Measurements from ENCODE around the gene KIF22. TPM values are rescaled to one million over a fixed set of nuclear protein-coding genes. Genes with fewer than 3 reads are reported as not detected.

KIF22 gene
- total RNA-seq, 6 experiments from 2014 or later = 26.4 to 50.3 (median 48.9) TPM

DNA sequence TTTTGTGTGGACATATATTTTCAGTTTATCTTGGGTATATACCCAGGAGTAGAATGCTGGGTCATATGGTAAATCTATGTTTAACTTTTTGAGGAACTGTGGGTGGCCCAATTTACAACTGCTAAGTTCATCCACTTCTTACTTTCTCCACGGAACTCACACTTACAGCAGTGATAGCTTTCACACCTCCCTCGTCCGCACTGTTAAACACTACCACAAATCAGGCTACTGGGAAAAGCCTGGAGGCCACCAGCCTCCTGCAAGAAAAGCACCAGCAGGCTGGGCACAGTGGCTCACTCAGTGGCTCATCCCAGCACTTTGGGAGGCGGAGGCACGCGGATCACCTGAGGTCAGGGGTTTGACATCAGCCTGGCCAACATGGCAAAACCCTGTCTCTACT is 27.2 kb upstream of the KIF22 start:
- Mint-ChIP-seq H3K27me3 (ENCODE audit: insufficient read depth) (peaks cover 31% of the 10 kb centered on the region), H3K4me3 (no peak overlapping the region), H3K36me3 (ENCODE audit: low read depth) (no peaks in the 10 kb centered on the region), H3K4me1 (ENCODE audit: low read depth) (no peaks in the 10 kb centered on the region), H3K9me3 (no peaks in the 10 kb centered on the region), H3K27ac (no peak overlapping the region)
- no peak for TF ChIP-seq CTCF (IDR thresholded peaks at IDR 0.05)
- DNase-seq = no peak

DNA sequence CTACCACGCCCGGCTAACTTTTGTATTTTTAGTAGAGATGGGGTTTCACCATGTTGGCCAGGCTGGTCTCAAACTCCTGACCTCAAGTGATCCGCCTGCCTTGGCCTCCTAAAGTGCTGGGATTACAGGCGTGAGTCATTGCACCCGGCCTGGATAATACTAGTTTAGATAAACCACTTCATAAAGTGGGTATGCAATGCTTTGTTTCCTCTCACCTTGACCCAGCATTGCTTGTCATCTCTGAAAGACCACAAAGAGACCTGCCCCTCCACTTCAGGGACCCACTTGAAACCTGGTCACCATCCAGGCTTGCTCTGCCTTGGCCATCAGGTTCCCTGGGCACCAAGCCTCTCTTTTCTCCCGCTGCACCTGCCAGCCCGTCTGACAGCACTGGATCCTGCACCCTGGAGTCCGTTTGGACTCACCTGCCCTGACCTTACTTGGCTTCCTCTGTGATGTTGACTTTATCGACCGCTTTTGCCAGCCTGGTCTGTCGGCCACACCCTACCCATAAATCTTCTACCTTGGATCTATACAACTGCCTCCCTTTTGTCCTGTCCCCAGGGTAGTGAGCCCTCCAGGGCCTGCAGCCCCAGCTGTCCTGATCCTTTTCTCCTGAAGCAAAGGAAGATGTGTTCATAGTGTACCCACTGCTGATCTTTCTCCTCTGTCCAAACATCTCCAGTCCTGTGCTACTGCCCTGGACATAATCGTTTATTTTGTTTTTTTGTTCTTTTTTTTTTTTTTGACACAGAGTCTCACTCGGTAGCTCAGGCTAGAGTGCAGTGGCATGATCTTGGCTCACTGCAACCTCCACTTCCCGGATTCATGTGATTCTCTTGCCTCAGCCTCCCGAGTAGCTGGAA is 25.2 kb upstream of the KIF22 start:
- H3K4me1 Mint-ChIP-seq (ENCODE audit: low read depth) = no peaks in the 10 kb centered on the region

GRCh38 chr16:29766571-29766970 is 24.0 kb upstream of the KIF22 start:
- H3K4me3 Mint-ChIP-seq = no peak overlapping the region
- no peaks in the 10 kb centered on the region for H3K36me3 Mint-ChIP-seq (ENCODE audit: low read depth)
- H3K9me3 Mint-ChIP-seq = no peaks in the 10 kb centered on the region
- no peak for TF ChIP-seq CTCF (IDR thresholded peaks at IDR 0.05)
- H3K27ac Mint-ChIP-seq = no peak overlapping the region
- DNase-seq = no peak
- H3K27me3 Mint-ChIP-seq (ENCODE audit: insufficient read depth) = peaks cover 37% of the 10 kb centered on the region
- H3K4me1 Mint-ChIP-seq (ENCODE audit: low read depth) = no peaks in the 10 kb centered on the region

More for the DNA sequence above, 25.2 kb upstream of the KIF22 start:
- H3K4me3 Mint-ChIP-seq = no peak overlapping the region
- H3K27me3 Mint-ChIP-seq (ENCODE audit: insufficient read depth) = peaks cover 42% of the 10 kb centered on the region
- no peak for TF ChIP-seq CTCF (IDR thresholded peaks at IDR 0.05)
- H3K9me3 Mint-ChIP-seq = no peaks in the 10 kb centered on the region
- no peak for DNase-seq
- no peak overlapping the region for H3K27ac Mint-ChIP-seq
- H3K36me3 Mint-ChIP-seq (ENCODE audit: low read depth) = no peaks in the 10 kb centered on the region

DNA sequence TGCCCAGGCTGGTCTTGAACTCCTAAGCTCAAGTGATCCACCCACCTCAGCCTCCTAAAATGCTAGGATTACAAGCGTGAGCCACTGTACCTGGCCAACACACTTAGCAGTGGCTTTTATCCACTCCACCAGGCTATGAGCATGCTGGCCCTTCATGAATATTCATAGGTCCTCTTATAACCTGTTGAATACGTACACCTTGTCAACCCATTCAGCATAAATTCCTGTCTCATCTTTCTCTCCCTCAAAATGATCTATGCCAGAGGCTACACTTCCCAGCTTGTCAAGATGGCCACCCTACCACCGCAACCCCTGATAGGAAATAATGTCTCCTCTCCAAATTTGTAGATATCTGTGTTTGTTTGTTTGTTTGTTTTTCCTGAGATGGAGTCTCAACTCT is 23.5 kb upstream of the KIF22 start:
- H3K27me3 Mint-ChIP-seq (ENCODE audit: insufficient read depth) = peaks cover 35% of the 10 kb centered on the region
- H3K36me3 Mint-ChIP-seq (ENCODE audit: low read depth) = no peaks in the 10 kb centered on the region
- DNase-seq = no peak
- H3K9me3 Mint-ChIP-seq = no peaks in the 10 kb centered on the region
- no peak for TF ChIP-seq CTCF (IDR thresholded peaks at IDR 0.05)
- no peak overlapping the region for H3K27ac Mint-ChIP-seq
- no peak overlapping the region for H3K4me3 Mint-ChIP-seq
- H3K4me1 Mint-ChIP-seq (ENCODE audit: low read depth) = no peaks in the 10 kb centered on the region

GRCh38 chr16:29769507-29769906 is 21.0 kb upstream of the KIF22 start:
- Mint-ChIP-seq H3K36me3 (ENCODE audit: low read depth) (no peaks in the 10 kb centered on the region), H3K4me3 (no peak overlapping the region), H3K27me3 (ENCODE audit: insufficient read depth) (peaks cover 39% of the 10 kb centered on the region), H3K27ac (no peak overlapping the region), H3K4me1 (ENCODE audit: low read depth) (no peaks in the 10 kb centered on the region), H3K9me3 (no peaks in the 10 kb centered on the region)
- no peak for TF ChIP-seq CTCF (IDR thresholded peaks at IDR 0.05)
- no peak for DNase-seq

Measured in HFFc6 (cell line).